Measurements from ENCODE around the gene SH3PXD2B.
A peak's percentile ranks its signal among the peaks of the same experiment; 100 is the strongest.
"Not testable (repeated sequence)": the region's sequence is repeated elsewhere in the genome, so short reads cannot be mapped to it uniquely, and the experiment has no call there.

Gene SH3PXD2B

GRCh38 chr5:172417983-172418630 is 36.2 kb downstream of the SH3PXD2B start:
- DNase-seq (ENCODE audit: low spot score), result peak; percentile 92

DNA sequence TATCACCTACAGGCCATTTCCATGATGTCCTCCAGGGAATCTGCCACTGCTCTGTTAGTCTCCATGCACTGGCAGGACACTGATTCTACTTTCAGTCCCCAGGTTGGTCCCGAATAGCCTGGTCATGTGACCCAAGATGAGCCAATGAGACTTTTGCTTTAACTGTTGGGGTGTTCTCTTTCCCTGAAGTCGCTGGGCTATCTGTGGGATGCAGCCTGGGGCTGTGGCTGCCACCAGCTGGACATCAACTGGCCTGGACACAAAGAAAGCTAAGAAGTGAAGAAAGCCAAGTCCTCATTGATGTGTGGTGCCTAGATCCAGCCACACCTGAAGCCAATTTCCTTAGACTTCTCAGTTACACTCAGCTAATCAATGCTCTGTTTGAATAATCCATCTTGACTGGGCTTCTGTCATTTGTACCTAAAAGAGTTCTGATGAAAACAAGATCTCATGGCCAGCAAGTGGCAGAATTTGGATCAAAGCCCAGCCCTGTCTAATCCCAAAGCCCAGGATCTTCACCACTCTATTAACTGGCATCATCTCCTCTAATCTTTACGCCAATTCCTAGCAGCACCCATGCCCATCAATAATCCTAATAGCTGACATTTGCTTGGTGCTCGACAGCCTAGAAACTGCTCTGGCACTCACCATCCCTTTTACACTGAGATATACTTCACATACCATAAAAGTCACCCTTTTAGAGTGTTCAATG is 37.0 kb downstream of the SH3PXD2B start:
- no peak for DNase-seq (ENCODE audit: low spot score)

GRCh38 chr5:172415362-172416275 is 38.7 kb downstream of the SH3PXD2B start:
- no peak for DNase-seq (ENCODE audit: low spot score)

GRCh38 chr5:172414531-172415361 is 39.6 kb downstream of the SH3PXD2B start:
- no peak for DNase-seq (ENCODE audit: low spot score)

DNA sequence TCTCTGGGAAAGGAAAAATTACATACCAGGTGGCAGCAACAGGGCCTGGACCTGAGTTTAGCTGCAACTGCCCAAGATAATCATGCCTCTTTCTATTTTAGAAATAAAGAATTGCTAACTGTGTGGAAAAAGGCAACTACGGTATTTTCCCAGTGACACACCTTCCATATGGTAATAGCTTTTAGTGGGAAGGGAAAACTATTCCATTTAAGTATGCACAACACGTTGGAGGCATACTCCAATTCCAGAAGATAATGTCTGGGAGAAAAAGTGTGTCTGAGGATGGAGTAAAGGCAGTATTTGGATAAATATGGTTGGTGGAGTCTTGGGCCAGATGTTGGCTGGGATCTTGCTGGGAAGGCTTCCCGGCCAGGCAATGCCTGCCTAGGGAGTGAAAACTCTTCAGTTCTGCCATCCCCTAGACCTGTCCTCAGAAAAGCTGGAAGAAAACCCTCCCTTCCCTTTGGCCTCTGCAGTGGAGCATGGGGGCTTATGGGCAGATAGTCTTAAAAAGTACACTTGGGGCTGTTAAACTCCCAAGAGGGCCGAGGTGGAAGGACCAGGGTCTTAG is 40.6 kb downstream of the SH3PXD2B start:
- no peak for DNase-seq (ENCODE audit: low spot score)

DNA sequence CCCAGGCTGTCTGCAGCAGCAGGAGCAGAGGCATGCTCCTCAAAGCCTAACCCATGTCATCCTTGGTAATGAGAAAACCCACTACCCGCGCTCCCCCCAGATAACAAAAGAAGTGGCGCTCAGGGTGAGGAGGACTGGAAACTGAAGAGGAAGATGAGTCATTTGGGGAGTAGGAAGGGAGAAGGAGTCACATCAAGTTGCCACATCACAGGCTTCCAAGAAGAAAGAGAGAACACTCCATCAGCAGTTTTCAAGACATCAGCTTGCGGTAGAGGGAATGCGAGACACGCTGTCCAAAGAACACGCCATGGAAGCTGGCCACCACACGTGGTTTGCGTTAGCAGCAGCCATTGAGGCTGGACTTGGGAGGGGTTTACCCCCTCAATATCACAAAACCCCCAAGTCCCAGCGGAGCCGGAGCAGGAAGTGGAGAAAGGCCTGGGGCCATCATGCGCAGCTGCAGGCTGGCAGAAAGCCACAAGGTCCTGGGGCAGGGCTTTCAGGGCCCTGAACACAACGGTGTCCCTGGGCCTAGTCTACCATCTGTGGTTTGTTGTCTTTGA is 41.5 kb downstream of the SH3PXD2B start:
- DNase-seq (ENCODE audit: low spot score), result peak; percentile 88

DNA sequence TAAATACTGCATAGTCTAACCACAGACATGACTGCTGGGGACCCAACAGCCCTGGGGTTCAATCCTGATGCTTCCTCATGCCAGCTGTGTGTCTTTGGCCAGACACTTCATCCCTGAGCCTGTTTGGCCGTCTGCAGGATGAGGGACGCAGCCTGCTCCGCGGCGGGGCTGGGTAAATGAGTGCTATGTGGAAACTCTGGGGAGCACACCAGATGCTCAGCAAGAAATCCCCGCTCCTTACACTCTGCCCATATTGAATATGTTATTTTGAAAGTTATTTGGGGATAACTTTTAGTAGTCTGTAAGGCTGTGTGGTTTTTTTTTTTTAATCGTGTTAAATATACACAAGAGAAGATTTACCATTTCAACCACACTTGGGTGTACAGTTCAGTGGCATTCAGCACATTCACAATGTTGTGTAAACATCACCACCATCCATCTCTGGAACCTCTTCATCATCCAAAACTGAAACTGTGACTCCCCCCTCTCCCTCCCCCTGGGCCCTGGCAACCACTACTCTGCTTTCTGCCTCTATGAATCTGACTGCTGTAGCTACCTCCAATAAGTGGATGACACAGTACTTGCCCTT is 42.7 kb downstream of the SH3PXD2B start:
- peak; percentile 45 for DNase-seq (ENCODE audit: low spot score)

- DNase-seq (ENCODE audit: low spot score), result peak; percentile 43
Observed at GRCh38 chr5:172410662-172411483, 43.5 kb downstream of the SH3PXD2B start.

- no peak for DNase-seq (ENCODE audit: low spot score)
Observed at GRCh38 chr5:172410160-172410559, 44.2 kb downstream of the SH3PXD2B start.

- DNase-seq (ENCODE audit: low spot score), result not testable (repeated sequence)
Observed at GRCh38 chr5:172409477-172409876, 44.8 kb downstream of the SH3PXD2B start.

GRCh38 chr5:172407822-172408221 is 46.5 kb downstream of the SH3PXD2B start:
- peak; percentile 67 for DNase-seq (ENCODE audit: low spot score)

DNA sequence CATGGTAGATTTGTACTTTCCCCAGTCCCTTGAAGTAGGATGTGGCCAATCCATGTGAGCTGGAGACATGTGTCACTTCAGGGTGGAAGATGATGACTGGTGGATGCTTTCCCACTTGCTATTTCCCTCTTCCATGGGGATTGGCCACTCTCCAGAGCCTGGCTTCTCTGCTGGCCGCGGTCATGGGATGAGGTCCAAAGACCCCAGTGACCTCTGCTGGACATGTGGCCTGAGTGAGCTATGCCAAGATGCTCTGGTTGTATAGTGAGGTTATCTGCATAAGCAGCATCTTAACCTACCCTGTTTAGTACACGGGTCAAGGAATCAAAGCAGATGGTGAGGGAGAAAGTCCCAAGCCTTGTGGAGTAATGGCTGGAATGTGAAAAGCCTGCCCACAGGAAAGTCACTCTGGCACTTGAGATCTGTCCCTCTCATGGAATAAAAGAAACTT is 47.1 kb downstream of the SH3PXD2B start:
- DNase-seq (ENCODE audit: low spot score), result peak; percentile 41

GRCh38 chr5:172405226-172406107 is 48.9 kb downstream of the SH3PXD2B start:
- DNase-seq (ENCODE audit: low spot score), result no peak

GRCh38 chr5:172404746-172405145 is 49.6 kb downstream of the SH3PXD2B start:
- no peak for DNase-seq (ENCODE audit: low spot score)

GRCh38 chr5:172403817-172404216 is 50.5 kb downstream of the SH3PXD2B start:
- DNase-seq (ENCODE audit: low spot score), result no peak

DNA sequence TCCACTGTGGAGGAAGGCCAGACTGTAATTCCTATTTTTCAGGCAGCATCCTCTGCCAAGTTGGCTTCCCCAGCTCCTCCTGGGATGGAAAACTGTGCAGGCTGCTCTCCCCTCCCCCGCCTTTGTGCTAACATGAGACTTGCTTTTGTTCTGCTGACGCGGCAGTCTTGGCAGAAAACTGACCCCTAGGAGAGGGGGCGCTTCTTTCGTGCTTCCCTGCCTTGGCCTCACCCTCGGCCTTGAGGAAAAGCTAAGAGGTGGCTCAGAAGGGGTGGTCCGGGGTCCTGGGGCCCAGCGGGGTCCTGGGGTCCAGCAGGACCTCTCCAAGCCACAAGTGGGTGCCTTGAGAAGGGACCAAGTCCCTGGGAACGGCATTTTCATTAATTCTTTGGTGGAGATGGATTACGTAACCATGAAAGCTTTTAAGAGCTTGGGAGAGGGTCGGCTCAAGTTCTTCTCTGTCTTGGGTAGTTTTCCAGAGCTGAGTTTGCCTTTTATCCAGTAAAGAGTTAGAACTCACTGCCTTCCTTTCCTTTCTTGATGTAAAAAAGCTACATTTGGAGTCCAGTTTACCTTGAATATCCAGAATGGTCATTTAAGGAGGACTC is 51.0 kb downstream of the SH3PXD2B start:
- DNase-seq (ENCODE audit: low spot score), result no peak

- no peak for DNase-seq (ENCODE audit: low spot score)
Observed at GRCh38 chr5:172402531-172403188, 51.7 kb downstream of the SH3PXD2B start.

- not testable (repeated sequence) for DNase-seq (ENCODE audit: low spot score)
Observed at GRCh38 chr5:172402031-172402430, 52.3 kb downstream of the SH3PXD2B start.

Data from GM03348 (cell line).